Uterus (tissue), 2 donors: ENCODE data around the gene AKAP12.

ENCODE experiments used
- POLR2A ChIP-seq, 2 donors: fragments of 450-650 bp; IDR thresholded peaks; one replicate each; pipeline ENCODE4 v1.6.1; 2016; ENCODE audit warnings: antibody characterized with exemption in 2 of 2, mild to moderate bottlenecking in 1 of 2, moderate library complexity in 1 of 2
- TF ChIP-seq, protein P1 (sequence below), 4 experiments: fragments of 200-600 bp in 2 of 4; fragments of 450-650 bp in 2 of 4; sonication (generic) in 2 of 4; IDR thresholded peaks; one replicate each; pipeline ENCODE4 v1.5.1; 2016 to 2019; ENCODE audit warnings: antibody characterized with exemption in 4 of 4, mild to moderate bottlenecking in 2 of 4, moderate library complexity in 1 of 4

DNA sequence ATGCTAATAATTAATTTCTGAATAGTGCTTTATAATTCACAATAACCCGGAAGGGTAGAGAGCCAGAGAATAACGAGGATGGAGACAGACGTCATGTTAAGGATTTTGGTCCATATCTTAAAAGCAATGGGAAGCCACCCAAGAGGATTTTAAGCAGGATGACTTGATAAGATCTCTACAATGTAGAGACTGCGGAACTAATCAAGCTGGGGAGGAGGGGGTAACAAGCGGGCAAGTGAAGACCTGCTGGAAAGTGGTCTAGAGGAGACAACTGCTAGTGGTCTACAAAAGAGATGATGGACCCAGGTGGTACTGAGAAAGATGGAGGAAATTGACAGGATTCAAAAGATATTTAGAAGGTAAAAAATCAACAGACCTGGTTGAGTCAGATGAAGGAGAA is 144.4 kb downstream of the AKAP12 start:
- TF ChIP-seq, protein P1, sequence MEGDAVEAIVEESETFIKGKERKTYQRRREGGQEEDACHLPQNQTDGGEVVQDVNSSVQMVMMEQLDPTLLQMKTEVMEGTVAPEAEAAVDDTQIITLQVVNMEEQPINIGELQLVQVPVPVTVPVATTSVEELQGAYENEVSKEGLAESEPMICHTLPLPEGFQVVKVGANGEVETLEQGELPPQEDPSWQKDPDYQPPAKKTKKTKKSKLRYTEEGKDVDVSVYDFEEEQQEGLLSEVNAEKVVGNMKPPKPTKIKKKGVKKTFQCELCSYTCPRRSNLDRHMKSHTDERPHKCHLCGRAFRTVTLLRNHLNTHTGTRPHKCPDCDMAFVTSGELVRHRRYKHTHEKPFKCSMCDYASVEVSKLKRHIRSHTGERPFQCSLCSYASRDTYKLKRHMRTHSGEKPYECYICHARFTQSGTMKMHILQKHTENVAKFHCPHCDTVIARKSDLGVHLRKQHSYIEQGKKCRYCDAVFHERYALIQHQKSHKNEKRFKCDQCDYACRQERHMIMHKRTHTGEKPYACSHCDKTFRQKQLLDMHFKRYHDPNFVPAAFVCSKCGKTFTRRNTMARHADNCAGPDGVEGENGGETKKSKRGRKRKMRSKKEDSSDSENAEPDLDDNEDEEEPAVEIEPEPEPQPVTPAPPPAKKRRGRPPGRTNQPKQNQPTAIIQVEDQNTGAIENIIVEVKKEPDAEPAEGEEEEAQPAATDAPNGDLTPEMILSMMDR (IDR thresholded peaks at IDR 0.05) = no peak
- no peak for TF ChIP-seq POLR2A (IDR thresholded peaks at IDR 0.05)
